Activated gamma-delta T cell (primary cell): ENCODE data around the gene EPS8.

ENCODE experiments used
- DNase-seq: peaks from one replicate; lab custom pipeline; 2025; lab: John Stamatoyannopoulos, UW

Gene EPS8

DNA sequence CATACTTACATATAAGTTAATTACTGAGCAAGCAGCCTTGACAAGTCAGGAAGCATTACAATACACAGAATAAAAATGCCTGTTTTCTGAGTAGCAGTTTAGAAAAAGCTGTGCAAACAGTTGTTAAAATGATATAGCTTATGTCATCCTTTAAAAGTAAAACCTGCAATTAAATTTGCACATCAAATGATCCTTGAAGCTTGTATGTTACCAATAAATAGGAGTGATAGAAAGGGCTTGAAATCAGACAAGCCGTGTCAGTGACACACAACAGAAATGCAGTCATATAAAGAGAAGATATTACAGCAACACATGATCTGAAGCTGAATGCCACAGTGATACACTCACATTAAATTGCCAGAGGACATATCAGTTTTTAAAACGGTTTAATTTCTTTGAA, 70.0 kb downstream of the EPS8 start:
- no peak for DNase-seq

GRCh38 chr12:15717940-15718567, 71.1 kb downstream of the EPS8 start:
- no peak for DNase-seq

GRCh38 chr12:15716581-15716980, 72.6 kb downstream of the EPS8 start:
- DNase-seq, result no peak

DNA sequence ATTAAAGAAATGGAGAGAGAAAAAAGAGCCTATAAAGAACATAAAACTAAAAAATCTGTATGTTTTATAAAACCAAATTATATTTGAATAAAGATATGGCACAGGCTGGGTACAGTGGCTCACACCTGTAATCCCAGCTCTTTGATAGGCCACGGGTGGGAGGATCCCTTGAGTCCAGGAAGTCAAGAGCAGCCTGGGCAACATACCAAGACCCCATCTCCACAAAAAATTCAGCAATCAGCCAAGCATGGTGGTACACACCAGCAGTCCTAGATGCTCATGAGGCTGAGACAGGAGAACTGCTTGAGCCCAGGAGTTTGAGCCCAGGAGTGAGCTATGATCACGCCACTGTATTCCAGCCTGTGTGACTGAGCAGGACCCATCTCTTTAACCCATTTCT, 74.9 kb downstream of the EPS8 start:
- no peak for DNase-seq

- DNase-seq, result no peak
Measured at GRCh38 chr12:15712823-15713660, 76.1 kb downstream of the EPS8 start.

DNA sequence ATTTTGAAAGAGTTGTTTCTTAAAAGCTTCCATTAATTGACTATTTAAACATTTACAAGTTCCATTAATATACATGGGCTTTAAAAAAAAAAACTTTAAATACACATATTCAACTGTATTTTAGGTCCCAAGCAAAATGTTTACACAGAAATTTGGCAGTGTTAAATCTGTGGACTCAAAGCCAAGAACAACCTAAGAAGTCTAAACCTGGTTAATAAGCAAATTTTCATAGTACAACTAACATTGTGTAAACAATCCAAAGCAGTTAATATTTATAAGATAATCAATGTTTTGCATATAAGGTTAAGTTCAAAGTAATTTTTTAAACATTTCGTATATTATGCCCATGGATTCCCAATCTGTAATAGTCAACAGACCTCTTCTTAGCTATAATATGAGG, 77.0 kb downstream of the EPS8 start:
- DNase-seq, result no peak

GRCh38 chr12:15710860-15711510, 78.2 kb downstream of the EPS8 start:
- no peak for DNase-seq

DNA sequence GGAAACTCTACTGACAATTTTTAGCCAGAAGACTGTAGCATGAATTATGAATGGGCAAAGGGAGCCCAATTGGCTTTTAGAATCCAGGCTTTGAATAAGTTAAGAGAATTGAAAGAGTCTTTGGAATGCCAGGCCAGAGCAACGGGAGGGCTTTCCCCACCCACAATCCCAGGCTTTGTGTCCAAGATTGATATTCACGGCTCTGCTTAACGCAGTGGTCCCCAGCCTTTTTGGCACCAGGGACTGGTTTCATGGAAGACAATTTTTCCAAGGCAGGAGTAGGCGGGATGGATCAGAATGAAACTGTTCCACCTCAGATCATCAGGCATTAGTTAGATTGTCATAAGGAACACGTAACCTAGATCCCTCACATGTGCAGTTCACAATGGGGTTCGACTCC, 79.6 kb downstream of the EPS8 start:
- DNase-seq, result no peak

DNA sequence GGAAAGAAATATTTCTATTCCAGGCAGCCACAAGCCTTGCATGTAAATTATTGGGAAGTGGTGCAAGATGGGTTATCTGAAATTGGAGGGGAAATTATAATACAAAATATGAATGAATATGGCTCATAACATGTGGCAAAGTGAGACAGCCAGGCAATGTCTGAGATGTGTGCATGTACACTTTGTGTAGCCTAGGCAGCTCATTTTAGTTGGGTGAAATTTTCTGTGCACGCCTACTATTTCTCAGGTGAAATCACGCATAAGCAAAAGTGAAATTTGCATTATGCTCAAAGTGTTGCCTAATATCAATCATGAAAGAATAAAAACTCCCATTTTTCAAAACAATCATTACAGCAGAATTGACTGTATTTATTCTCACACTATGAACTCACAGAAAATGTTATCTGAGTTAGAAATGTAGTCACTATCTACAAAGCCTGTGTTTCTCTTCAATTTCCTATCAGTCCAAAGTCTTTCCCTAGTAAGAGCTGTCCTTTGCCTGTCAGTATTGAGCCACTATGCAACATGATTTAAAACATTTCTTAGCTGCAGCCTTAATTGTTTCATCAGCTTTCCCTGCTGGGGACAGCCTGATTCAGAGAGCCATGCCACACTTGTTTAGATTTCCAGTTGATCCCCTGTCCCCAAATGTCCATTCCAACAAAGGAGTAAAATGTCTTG, 80.7 kb downstream of the EPS8 start:
- DNase-seq, result no peak

GRCh38 chr12:15707516-15708199, 81.5 kb downstream of the EPS8 start:
- no peak for DNase-seq

GRCh38 chr12:15706010-15706676, 83.0 kb downstream of the EPS8 start:
- DNase-seq, result no peak

- no peak for DNase-seq
Measured at GRCh38 chr12:15705606-15706005, 83.6 kb downstream of the EPS8 start.

DNA sequence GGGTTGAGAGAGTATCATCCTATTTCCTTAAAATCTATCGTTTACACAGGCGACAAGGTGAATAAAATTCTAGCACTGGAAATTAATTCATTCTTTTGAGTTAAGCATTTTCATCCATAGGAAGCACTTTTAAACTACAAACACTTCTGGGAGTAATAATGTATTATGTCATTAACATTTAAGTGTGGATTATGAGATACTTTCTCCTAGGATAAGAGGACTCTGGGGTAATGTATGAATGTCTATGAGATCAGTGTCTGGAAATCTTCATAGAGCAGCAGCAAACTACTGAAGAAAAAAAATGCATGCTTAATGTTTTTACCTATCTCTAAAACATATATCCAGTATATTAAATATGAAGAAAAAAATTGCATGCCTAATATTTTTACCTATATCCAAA, 86.9 kb downstream of the EPS8 start:
- no peak for DNase-seq

- no peak for DNase-seq
Measured at GRCh38 chr12:15701631-15702156, 87.5 kb downstream of the EPS8 start.

DNA sequence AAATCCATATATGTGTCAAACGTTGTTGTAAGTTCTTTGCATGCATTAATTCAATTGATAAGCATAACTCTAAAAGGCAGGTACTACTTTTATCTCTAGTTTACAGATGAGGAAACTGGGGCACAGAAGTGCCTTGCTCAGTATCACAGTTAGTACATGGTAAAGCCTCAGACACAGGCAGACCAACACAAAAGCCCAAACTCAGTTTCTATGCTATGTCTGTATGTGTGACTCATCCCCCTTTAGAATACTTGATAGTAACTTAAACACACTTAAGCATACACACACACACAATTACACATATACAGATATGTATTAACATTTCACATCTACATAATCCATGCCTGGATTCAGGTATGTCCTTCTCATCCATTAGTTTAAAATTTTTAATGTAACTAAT, 88.0 kb downstream of the EPS8 start:
- no peak for DNase-seq

DNA sequence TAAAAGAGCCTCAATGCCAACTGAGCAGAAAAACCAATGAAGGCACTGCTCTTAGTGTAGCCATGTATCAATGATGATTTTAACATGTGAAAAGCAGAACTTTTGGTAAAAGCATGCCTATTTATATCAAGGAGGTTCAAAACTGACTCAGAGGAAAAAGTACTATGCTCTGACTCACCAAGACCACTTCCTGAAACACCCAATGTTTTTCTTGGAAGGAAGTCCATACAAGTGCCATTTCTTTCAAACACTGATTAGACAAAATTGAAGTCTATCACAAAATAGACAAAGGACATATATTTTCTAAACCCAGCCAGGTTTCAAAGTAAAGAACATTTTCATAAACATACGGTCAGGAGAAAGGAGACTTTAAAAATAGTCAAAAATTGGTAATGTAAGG, 88.6 kb downstream of the EPS8 start:
- DNase-seq, result no peak

DNA sequence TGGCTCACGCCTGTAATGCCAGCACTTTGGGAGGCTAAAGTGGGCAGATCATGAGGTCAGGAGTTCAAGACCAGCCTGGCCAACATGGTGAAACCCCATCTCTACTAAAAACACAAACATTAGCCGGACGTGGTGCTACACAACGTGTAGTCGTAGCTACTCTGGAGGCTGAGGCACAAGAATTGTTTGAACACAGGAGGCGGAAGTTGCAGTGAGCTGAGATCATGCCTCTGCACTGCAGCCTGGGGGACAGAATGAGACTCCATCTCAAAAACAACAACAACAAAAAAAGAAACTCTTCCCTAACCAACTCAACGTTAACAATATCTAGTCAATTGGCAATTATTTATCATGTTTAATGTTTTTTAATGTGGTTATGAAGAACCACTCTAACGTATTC, 89.3 kb downstream of the EPS8 start:
- DNase-seq, result no peak

GRCh38 chr12:15698377-15698871, 90.8 kb downstream of the EPS8 start:
- DNase-seq, result no peak

GRCh38 chr12:15697201-15697600, 92.0 kb downstream of the EPS8 start:
- no peak for DNase-seq

- DNase-seq, result no peak
Measured at GRCh38 chr12:15693228-15693911, 95.8 kb downstream of the EPS8 start.
